Colonic mucosa (tissue), 4 donors: Measurements from ENCODE around the gene PRKCA. TPM values are rescaled to one million over a fixed set of nuclear protein-coding genes. Genes with fewer than 3 reads are reported as not detected.

Experiments
- DNase-seq: peaks from one replicate; pipeline ENCODE4 v3.0.0-alpha.2; 2020
- H3K27ac ChIP-seq: fragments of 200-600 bp; one replicate; pipeline ENCODE4 v1.8.0; 2021
- H3K27me3 ChIP-seq: fragments of 200-600 bp; one replicate; pipeline ENCODE4 v1.8.0; 2021
- H3K36me3 ChIP-seq: fragments of 200-600 bp; one replicate; pipeline ENCODE4 v1.8.0; 2021
- H3K4me1 ChIP-seq: fragments of 200-600 bp; one replicate; pipeline ENCODE4 v1.8.0; 2021; ENCODE audit warnings: mild to moderate bottlenecking
- H3K4me3 ChIP-seq: fragments of 200-600 bp; one replicate; pipeline ENCODE4 v1.8.0; 2021
- H3K9ac ChIP-seq, 2 donors: one replicate each; pipeline ENCODE4 v1.7.0; 2013; ENCODE audit warnings: control low read depth in 2 of 2, low read depth in 2 of 2, low read length in 2 of 2
- H3K9me3 ChIP-seq: fragments of 200-600 bp; one replicate; pipeline ENCODE4 v1.8.0; 2021
- intact Hi-C: fragments of 100-400 bp; cut with DNase I; formaldehyde crosslinking; loops from one replicate; pipeline ENCODE4 v1.14.1; 2022
- total RNA-seq, 2 donors: library from RNA; stranded (reverse); fragmentation: NEBNext Ultra II Directional in 1 of 2; extraction: Animal tissue kit (Norgen Biotek cat#: 25700) in 1 of 2; gene quantifications; one replicate each; pipeline ENCODE4 v1.2.1, GENCODE V29; 2021
- TF ChIP-seq, protein P1 (sequence below): fragments of 200-600 bp; IDR thresholded peaks from one replicate; pipeline ENCODE4 v1.8.0; 2022; ENCODE audit warnings: antibody characterized with exemption, mild to moderate bottlenecking
- donor health status: healthy.
- donor health status: DM: no; HTN: no; CAD: no.
- donor health status: DM: no; HTN: no; CAD: no.

The PRKCA gene
- total RNA-seq, 2 donors from 2014 or later = 40.0 to 41.8 TPM

DNA sequence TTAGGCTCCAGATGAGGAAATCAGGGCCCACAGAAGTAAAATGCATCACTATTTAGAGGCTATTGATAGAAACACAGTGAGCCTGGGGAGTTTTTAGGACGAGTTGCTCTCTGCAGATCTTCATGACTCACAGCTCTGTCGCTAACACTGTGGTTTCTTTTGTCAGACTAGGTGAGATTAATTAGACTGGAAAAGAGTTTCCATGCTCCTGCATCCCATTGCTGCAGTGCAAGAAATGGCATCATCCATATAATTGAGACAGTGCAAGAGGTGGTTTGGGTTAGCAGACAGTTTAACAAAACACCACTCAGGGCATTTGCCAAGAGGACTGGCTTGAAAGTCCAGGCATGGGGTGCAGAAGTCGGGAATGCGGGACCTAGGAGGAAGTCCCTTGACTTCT, 333.7 kb downstream of the PRKCA start:
- intact Hi-C loops = no loop called here
- Histone ChIP-seq H3K27me3 (no peaks in the 10 kb centered on the region), H3K9ac (no peak overlapping the region), H3K27ac (no peak overlapping the region), H3K36me3 (no peaks in the 10 kb centered on the region), H3K4me3 (no peak overlapping the region), H3K9me3 (no peaks in the 10 kb centered on the region), H3K4me1 (no peaks in the 10 kb centered on the region)
- no peak for DNase-seq
- TF ChIP-seq, protein P1, sequence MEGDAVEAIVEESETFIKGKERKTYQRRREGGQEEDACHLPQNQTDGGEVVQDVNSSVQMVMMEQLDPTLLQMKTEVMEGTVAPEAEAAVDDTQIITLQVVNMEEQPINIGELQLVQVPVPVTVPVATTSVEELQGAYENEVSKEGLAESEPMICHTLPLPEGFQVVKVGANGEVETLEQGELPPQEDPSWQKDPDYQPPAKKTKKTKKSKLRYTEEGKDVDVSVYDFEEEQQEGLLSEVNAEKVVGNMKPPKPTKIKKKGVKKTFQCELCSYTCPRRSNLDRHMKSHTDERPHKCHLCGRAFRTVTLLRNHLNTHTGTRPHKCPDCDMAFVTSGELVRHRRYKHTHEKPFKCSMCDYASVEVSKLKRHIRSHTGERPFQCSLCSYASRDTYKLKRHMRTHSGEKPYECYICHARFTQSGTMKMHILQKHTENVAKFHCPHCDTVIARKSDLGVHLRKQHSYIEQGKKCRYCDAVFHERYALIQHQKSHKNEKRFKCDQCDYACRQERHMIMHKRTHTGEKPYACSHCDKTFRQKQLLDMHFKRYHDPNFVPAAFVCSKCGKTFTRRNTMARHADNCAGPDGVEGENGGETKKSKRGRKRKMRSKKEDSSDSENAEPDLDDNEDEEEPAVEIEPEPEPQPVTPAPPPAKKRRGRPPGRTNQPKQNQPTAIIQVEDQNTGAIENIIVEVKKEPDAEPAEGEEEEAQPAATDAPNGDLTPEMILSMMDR = no peak

DNA sequence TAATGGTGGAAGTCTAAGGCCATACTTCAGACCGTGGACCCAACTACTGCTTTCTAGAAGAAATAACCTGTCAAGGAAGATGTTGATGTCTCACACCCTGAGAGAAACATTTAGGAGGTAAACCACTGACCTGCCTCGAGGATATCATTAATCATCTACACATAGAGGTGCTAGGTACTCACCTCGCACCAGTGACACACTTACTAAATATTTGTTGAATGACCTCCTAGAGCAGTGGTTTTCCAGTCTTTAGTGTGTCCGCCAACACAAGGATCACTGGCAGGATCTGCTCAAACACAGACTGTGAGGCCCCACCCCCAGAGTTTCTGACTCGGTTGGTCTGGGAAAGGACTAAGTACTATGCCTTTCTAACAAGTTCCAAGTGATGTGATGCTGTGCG, 335.1 kb downstream of the PRKCA start:
- Histone ChIP-seq H3K9me3 (no peaks in the 10 kb centered on the region), H3K27me3 (no peaks in the 10 kb centered on the region), H3K36me3 (no peaks in the 10 kb centered on the region), H3K4me3 (no peak overlapping the region), H3K27ac (no peak overlapping the region), H3K9ac (no peak overlapping the region), H3K4me1 (no peaks in the 10 kb centered on the region)
- TF ChIP-seq, protein P1 = no peak
- no peak for DNase-seq
- intact Hi-C loops = no loop called here

DNA sequence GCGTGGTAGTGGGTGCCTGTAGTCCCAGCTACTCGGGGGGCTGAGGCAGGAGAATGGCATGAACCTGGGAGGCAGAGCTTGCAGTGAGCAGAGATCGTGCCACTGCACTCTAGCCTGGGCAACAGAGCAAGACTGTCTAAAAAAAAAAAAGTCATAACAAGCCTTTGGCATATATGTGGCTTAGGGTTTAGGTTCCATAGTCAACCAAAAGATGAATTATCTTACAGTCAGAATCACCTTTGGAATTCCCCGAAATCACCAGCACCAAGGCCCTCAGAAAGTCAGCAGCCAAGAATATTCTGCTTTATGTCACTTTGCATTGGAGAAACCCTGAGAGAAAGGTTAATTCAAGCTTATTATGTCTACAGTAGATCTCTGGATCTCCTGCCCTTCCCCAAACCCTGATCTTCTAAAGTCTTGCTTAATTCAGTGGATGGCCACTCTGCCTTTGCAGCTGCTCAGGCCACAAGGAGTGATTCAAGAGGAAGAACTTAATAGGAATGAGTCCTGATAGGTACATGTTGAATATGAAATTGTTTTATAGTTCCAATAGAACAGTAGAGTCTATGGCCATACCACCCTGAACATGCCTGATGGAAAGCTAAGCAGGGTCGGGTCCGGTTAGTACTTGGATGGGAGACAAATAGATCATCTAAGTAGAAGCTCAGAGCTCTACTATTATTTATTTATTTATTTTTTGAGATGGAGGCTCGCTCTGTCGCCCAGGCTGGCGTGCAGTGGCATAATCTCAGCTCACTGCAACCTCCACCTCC, 336.5 kb downstream of the PRKCA start:
- intact Hi-C loops = no loop called here
- Histone ChIP-seq H3K27ac (no peak overlapping the region), H3K4me1 (no peaks in the 10 kb centered on the region), H3K36me3 (no peaks in the 10 kb centered on the region), H3K9ac (no peak overlapping the region), H3K27me3 (no peaks in the 10 kb centered on the region), H3K4me3 (no peak overlapping the region), H3K9me3 (no peaks in the 10 kb centered on the region)
- TF ChIP-seq, protein P1 = no peak
- no peak for DNase-seq

DNA sequence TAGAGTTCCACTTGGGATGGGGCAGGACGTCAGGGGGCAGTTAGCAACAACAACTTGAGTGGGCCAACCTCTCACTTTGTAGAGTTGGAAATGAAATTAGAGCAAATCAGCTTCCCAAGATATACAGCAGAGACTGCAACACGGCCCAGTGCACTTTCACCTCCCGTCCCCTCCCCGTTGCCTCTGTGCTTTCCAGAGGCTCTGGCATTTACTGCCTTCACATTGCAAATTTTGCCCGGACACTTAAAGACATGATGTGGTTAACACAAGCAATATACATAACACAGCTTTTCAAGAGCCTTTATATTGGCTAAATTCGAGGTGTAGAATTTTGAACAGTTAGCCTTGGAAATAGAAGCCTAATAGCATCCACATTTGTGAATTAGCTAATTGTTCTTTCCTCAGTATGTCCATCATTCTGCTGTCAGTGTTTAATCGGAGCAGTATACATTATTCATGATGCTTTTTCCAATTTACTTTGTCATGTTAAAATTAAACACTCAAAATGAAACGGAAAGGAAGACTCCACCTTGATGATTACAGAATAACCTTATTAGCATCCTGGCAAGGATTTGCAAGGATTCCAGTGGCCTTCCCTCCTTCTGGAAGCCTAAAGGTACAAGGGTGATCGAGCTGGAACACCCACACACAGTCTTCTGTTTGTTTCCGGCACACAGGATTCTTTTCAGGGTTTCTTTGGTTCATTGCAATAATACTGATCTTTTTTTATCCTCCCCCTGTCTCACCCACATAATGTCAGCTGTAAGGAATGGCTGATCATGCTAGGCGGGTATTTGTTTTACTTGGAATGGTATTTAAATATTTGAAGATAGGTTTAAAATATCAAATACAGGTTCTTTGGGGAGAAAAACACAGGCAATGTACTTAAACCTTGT, 341.6 kb downstream of the PRKCA start:
- TF ChIP-seq, protein P1 = no peak
- intact Hi-C loops = no loop called here
- H3K27me3 ChIP-seq = no peaks in the 10 kb centered on the region
- no peak overlapping the region for H3K9ac ChIP-seq
- no peaks in the 10 kb centered on the region for H3K4me1 ChIP-seq
- H3K9me3 ChIP-seq = no peaks in the 10 kb centered on the region
- H3K27ac ChIP-seq = no peak overlapping the region
- no peaks in the 10 kb centered on the region for H3K36me3 ChIP-seq
- no peak for DNase-seq
- no peak overlapping the region for H3K4me3 ChIP-seq

DNA sequence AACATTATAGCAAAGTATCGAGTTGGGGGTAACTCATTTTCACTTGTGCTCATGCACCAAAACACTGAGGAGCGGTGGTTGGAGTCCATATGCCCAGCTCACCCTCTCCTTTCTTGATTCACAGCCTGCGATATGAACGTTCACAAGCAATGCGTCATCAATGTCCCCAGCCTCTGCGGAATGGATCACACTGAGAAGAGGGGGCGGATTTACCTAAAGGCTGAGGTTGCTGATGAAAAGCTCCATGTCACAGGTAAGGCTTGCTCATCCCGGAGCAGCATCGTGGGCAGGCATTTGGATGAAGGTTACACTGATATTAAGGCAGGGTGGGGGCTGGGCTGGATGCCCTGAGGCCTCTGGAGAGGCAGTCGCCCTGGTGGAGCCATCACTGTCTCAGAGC, 342.8 kb downstream of the PRKCA start:
- no peak overlapping the region for H3K27ac ChIP-seq
- H3K9ac ChIP-seq = no peak overlapping the region
- H3K27me3 ChIP-seq = no peaks in the 10 kb centered on the region
- TF ChIP-seq, protein P1 = no peak
- H3K4me1 ChIP-seq = no peaks in the 10 kb centered on the region
- intact Hi-C loops = no loop called here
- H3K4me3 ChIP-seq = no peak overlapping the region
- no peaks in the 10 kb centered on the region for H3K36me3 ChIP-seq
- no peaks in the 10 kb centered on the region for H3K9me3 ChIP-seq
- no peak for DNase-seq
